ENCODE data around the gene FAM90A1.
"Not testable (repeated sequence)": the region's sequence is repeated elsewhere in the genome, so short reads cannot be mapped to it uniquely, and the experiment has no call there.

- TF ChIP-seq CTCF (conservative IDR thresholded peaks at IDR 0.05; ENCODE audit: low read depth, low read length); EZH2 (IDR thresholded peaks at IDR 0.05; ENCODE audit: borderline replicate concordance, low read depth, low read length, poor library complexity, severe bottlenecking): not testable (repeated sequence)
Observed at GRCh38 chr12:8221844-8222243, 5.6 kb downstream of the FAM90A1 start.

Data from A673 (cell line).